ENCODE data around the gene EWSR1.

EWSR1 gene

GRCh38 chr22:29305836-29306174, 37.7 kb downstream of the EWSR1 start:
- Histone ChIP-seq H3K9me3 (ENCODE audit: control insufficient read depth, insufficient read depth, low read length) (no peaks in the 10 kb centered on the region), H3K4me2 (ENCODE audit: low read length) (peak overlapping the region; percentile 96), H4K20me1 (ENCODE audit: control insufficient read depth, insufficient read depth, low read depth, low read length) (peaks cover 3% of the 10 kb centered on the region; the same call in 1 of the 2 replicates), H3K4me1 (ENCODE audit: control insufficient read depth, low read length) (peaks cover 31% of the 10 kb centered on the region), H3K36me3 (ENCODE audit: control insufficient read depth, low read length) (peaks cover 5% of the 10 kb centered on the region), H3K4me3 (ENCODE audit: low read length) (peak overlapping the region; percentile 78), H3K27ac (ENCODE audit: low read depth, low read length) (no peak overlapping the region), H3F3A (ENCODE audit: control insufficient read depth, insufficient read depth) (peaks cover 5% of the 10 kb centered on the region), H3K27me3 (ENCODE audit: control insufficient read depth, low read length) (peaks cover 10% of the 10 kb centered on the region), H3K79me2 (ENCODE audit: control insufficient read depth, low read length) (no peaks in the 10 kb centered on the region), H3K9me2 (replicated peaks; ENCODE audit: control insufficient read depth, low read length) (no peaks in the 10 kb centered on the region)
- TF ChIP-seq EZH2phosphoT487 (IDR thresholded peaks at IDR 0.05; ENCODE audit: borderline replicate concordance, low read length) (no peak), CTCF (IDR thresholded peaks at IDR 0.05; ENCODE audit: low read depth, low read length, poor library complexity, severe bottlenecking) (no peak)

GRCh38 chr22:29306175-29306834, 38.2 kb downstream of the EWSR1 start, which contains the start of gene GAS2L1:
TSS of gene GAS2L1 (plus strand) at chr22:29306650. CDS start at chr22:29308106, 1,456 bp downstream.
- Histone ChIP-seq H3K9me2 (replicated peaks; ENCODE audit: control insufficient read depth, low read length) (no peaks in the 10 kb centered on the region), H3K27me3 (ENCODE audit: control insufficient read depth, low read length) (peaks cover 10% of the 10 kb centered on the region), H3F3A (ENCODE audit: control insufficient read depth, insufficient read depth) (peaks cover 1% of the 10 kb centered on the region; the same call in 1 of the 2 replicates), H3K36me3 (ENCODE audit: control insufficient read depth, low read length) (0 out of 2 replicates have a peak, but pooled peaks cover under 1% of the 10 kb centered on the region), H3K79me2 (ENCODE audit: control insufficient read depth, low read length) (no peaks in the 10 kb centered on the region), H3K4me3 (ENCODE audit: low read length) (peak within 1 kb of the TSS; percentile 78), H4K20me1 (ENCODE audit: control insufficient read depth, insufficient read depth, low read depth, low read length) (peaks cover 3% of the 10 kb centered on the region; the same call in 1 of the 2 replicates), H3K27ac (ENCODE audit: low read depth, low read length) (no peak within 1 kb of the TSS), H3K4me2 (ENCODE audit: low read length) (peak within 1 kb of the TSS; percentile 96), H3K9me3 (ENCODE audit: control insufficient read depth, insufficient read depth, low read length) (no peaks in the 10 kb centered on the region), H3K4me1 (ENCODE audit: control insufficient read depth, low read length) (peaks cover 31% of the 10 kb centered on the region)
- TF ChIP-seq EZH2phosphoT487 (IDR thresholded peaks at IDR 0.05; ENCODE audit: borderline replicate concordance, low read length) (0 out of 2 replicates have a peak, but pooled peaks have one; percentile 44), CTCF (IDR thresholded peaks at IDR 0.05; ENCODE audit: low read depth, low read length, poor library complexity, severe bottlenecking) (peak; percentile 60)

GRCh38 chr22:29306835-29307595, 38.9 kb downstream of the EWSR1 start:
- Histone ChIP-seq H3K27me3 (ENCODE audit: control insufficient read depth, low read length) (peaks cover 10% of the 10 kb centered on the region), H3K4me3 (ENCODE audit: low read length) (peak overlapping the region; percentile 78), H3K79me2 (ENCODE audit: control insufficient read depth, low read length) (no peaks in the 10 kb centered on the region), H4K20me1 (ENCODE audit: control insufficient read depth, insufficient read depth, low read depth, low read length) (peaks cover 3% of the 10 kb centered on the region; the same call in 1 of the 2 replicates), H3K27ac (ENCODE audit: low read depth, low read length) (no peak overlapping the region), H3K36me3 (ENCODE audit: control insufficient read depth, low read length) (no peaks in the 10 kb centered on the region), H3K9me2 (replicated peaks; ENCODE audit: control insufficient read depth, low read length) (no peaks in the 10 kb centered on the region), H3K9me3 (ENCODE audit: control insufficient read depth, insufficient read depth, low read length) (no peaks in the 10 kb centered on the region), H3K4me1 (ENCODE audit: control insufficient read depth, low read length) (peaks cover 31% of the 10 kb centered on the region), H3K4me2 (ENCODE audit: low read length) (peak overlapping the region; percentile 96), H3F3A (ENCODE audit: control insufficient read depth, insufficient read depth) (no peaks in the 10 kb centered on the region)
- no peak for TF ChIP-seq CTCF (IDR thresholded peaks at IDR 0.05; ENCODE audit: low read depth, low read length, poor library complexity, severe bottlenecking)
- no peak for TF ChIP-seq EZH2phosphoT487 (IDR thresholded peaks at IDR 0.05; ENCODE audit: borderline replicate concordance, low read length)
